Panc1 (cell line): ENCODE results near the gene UPF3A.

ENCODE experiments used
- CTCF ChIP-seq: fragments of 450-650 bp; IDR thresholded peaks from 2 replicates; pipeline ENCODE4 v1.5.1; 2017; ENCODE audit warnings: mild to moderate bottlenecking
- POLR2AphosphoS5 ChIP-seq: IDR thresholded peaks from 2 replicates; pipeline ENCODE4 v1.6.1; 2012; ENCODE audit warnings: mild to moderate bottlenecking, low read depth, low read length, moderate library complexity
- REST ChIP-seq, 2 experiments: IDR thresholded peaks; 2 replicates each; pipeline ENCODE4 v1.6.1; 2011 to 2012; ENCODE audit warnings: low read depth in 2 of 2, control low read depth in 1 of 2, low read length in 1 of 2, mild to moderate bottlenecking in 1 of 2, moderate library complexity in 1 of 2; ENCODE audit not compliant: insufficient read depth in 1 of 2
- SIN3A ChIP-seq: IDR thresholded peaks from 2 replicates; pipeline ENCODE4 v1.6.1; 2012; ENCODE audit warnings: low read depth, mild to moderate bottlenecking, low read length, moderate library complexity, borderline replicate concordance; ENCODE audit not compliant: insufficient read depth
- TCF7L2 ChIP-seq: IDR thresholded peaks from 2 replicates; pipeline ENCODE4 v1.6.1; 2011; ENCODE audit warnings: mild to moderate bottlenecking, low read depth, low read length, inconsistent platforms

- TF ChIP-seq CTCF: no peak
- TF ChIP-seq SIN3A: no peak
- TF ChIP-seq POLR2AphosphoS5: no peak
- TF ChIP-seq REST (IDR thresholded peaks at IDR 0.05; ENCODE audit: insufficient read depth in 1 of 2, low read depth in 2 of 2, low read length in 1 of 2): no peak
- TF ChIP-seq TCF7L2: no peak
Observed at GRCh38 chr13:114237415-114238112, 43.8 kb upstream of the UPF3A start.
